Stimulated activated CD8-positive, alpha-beta memory T cell treated with anti-CD3 and anti-CD28 coated beads, Interleukin-15, amount 100 ng/mL, for 1 hour (primary cell): ENCODE measurements around the gene RNF220.
"Not testable (repeated sequence)": the region's sequence is repeated elsewhere in the genome, so short reads cannot be mapped to it uniquely, and the experiment has no call there.

Experiments
- DNase-seq: peaks from one replicate; pipeline ENCODE4 v3.0.0-alpha.2; 2020; ENCODE audit warnings: low read depth

RNF220 gene

DNA sequence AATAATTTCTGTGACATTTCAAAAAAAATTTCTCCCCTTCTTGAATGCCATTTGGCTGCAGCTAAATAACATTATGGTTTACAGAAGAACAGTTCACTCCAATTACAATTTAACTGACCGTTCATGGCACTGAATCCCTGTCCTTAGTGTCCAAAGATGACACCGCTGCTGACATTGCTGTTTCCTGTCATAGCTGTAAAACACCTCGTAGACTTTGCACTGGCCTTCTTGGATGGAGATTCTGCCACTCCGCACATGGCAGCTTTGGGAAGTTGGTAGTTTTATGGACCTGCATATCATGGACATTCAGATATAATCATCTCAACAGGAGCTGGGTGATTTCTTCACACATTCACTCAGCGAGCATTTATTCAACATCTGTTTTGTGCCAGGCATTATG, 274.4 kb downstream of the RNF220 start:
- DNase-seq, result no peak

- no peak for DNase-seq
Observed at GRCh38 chr1:44681905-44682882, 277.1 kb downstream of the RNF220 start.

DNA sequence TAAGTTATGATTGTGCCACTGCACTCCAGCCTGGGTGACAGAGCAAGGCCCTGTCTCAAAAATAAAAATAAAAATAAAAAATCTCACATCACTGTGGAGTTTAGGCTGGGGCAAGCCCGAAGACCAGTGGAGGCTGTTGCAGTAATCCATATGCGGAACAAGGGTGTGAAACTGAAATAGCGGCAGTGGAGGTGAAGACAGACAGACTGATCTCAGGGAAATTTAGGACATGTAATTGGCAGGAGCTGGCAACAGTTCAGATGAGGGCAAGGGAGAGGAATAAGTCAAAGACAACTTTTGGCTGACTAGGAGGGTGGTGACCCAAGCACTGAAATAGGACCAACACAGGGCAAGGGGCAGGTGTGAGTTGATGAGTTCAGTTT, 277.8 kb downstream of the RNF220 start:
- no peak for DNase-seq

GRCh38 chr1:44684525-44684924, 279.5 kb downstream of the RNF220 start:
- DNase-seq, result no peak

- DNase-seq, result no peak
Observed at GRCh38 chr1:44685218-44685617, 280.2 kb downstream of the RNF220 start.

DNA sequence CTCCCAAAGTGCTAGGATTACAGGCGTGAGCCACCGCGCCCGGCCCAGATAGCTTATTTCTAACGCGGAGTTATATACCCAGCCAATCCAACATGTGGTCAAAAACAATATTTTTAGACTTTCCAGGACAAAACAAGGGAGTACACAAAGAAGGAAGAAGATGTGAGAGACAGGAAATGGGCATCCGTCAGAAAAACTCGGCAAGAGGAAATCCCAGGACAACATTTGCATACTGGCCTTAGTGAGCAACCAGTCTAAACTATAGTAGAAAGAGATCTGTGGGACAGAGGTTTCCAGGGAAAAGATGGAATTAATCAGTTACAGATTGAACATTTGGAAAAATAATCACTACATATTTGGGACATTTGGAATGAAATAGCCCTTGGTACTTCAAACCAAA, 280.8 kb downstream of the RNF220 start:
- DNase-seq, result no peak

DNA sequence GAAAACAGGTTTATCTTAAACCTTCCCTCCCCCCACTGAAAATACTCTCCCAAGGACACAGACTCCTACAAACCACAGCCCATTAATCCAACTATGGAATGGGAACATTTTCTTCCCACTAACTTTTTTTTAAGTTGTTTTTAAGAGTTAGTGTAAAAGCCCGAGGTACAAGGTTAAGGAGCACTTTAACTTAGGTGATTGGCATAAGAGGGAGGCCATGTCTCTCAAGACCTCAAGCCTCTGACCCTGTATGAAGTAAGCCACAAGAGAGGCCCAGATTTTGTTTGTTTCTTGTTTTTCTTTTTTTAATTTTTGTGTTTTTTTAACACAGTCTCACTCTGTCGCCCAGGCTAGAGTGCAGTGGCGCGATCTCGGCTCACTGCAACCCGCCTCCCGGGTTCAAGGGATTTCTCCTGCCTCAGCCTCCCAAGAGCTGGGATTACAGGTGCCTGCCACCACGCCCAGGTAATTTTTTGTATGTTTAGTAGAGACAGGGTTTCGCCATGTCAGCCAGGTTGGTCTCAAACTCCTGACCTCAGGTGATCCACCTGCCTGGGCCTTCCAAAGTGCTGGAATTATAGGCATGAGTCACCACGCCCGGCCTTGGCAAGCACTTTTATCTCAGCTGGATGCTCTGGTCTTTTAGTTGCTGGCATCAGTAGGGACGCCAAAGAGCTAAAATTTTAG, 283.8 kb downstream of the RNF220 start:
- DNase-seq, result no peak

- DNase-seq, result no peak
Observed at GRCh38 chr1:44689447-44689765, 284.4 kb downstream of the RNF220 start.

- DNase-seq, result no peak
Observed at GRCh38 chr1:44693159-44693558, 288.1 kb downstream of the RNF220 start.

DNA sequence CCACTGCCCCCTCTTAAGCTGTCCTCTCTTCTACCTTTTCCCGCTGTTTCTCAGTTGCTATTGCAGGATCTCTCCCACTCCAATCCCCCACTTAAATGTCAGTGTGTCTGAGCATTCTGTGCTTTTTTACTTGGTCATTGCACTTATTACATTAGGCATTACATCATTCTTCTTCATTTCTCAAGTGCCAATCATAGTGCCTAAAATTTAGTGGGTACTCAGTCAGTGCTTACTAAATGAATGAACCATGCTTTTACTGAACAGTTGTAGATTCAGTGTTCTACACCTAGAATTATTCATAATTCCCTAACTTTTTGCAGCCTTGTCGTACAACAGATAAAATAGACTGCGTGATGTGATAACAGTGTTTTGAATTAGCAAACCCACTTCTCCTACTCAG, 288.8 kb downstream of the RNF220 start:
- no peak for DNase-seq

DNA sequence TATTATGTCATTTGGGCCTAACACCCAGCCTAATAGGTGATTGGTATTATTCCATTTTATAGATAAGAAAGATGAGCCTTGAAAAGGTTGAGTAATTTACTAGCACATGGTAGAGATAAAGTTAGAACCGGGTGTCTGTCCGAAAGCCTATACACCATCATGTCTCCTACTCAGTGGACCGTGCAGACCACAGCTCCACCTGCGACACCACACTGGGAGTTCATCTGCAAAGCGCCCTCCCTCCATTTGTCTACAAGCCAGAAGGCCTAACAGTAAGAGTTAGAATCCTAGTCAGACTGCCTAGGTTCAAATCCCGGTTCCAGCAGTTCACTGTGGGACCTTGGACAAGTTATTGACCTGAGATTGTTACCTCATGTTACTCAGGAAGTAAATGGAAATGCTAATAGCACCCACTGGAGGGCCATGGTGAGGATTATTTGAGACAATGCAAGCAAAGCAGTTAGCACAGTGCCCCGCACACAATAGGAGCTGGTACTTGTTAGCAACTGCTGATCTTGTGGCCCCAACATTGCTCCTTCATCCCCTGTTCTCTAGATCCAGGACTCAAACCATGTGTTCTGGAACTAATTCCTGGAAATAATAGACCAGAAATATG, 289.9 kb downstream of the RNF220 start:
- DNase-seq, result no peak

GRCh38 chr1:44695671-44696070, 290.6 kb downstream of the RNF220 start:
- DNase-seq, result no peak

- DNase-seq, result no peak
Observed at GRCh38 chr1:44696101-44696500, 291.0 kb downstream of the RNF220 start.

- no peak for DNase-seq
Observed at GRCh38 chr1:44696789-44697345, 291.8 kb downstream of the RNF220 start.

GRCh38 chr1:44698138-44698537, 293.1 kb downstream of the RNF220 start:
- no peak for DNase-seq

DNA sequence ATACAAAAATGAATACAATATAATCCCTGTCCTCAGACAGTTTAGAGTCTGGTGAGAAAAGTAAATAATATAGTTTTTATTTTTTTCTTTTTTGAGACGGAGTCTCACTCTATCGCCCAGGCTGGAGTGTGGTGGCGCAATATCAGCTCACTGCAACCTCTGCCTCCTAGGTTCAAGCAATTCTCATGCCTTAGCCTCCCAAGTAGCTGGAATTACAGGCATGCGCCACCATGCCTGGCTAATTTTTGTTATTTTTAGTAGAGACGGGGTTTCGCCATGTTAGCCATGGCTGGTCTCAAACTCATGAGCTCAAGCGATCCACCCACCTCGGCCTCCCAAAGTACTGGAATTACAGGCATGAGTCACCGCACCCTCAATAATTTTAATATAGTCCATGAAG, 294.3 kb downstream of the RNF220 start:
- not testable (repeated sequence) for DNase-seq

- DNase-seq, result no peak
Observed at GRCh38 chr1:44700573-44700972, 295.5 kb downstream of the RNF220 start.

DNA sequence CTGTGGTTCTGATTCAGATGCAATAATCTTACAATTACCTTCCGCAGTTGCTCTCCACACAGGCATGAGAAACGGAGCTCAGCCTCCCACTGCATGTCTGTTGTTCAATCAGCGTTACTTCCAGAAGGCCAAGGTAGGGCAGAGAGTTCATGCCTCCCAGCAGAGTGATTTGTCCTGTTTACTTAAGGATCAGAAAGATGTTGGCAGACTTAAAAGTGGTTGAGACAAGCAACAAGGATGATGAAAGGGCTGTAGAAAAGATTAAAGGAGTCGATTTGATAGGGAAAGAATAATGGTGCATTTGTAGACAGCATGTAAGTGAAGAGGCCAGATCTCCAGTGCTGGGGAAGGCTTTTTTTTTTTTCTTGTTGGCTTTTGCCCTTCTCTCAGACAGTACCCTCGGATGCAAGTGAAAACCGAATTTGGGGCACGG, 296.1 kb downstream of the RNF220 start:
- no peak for DNase-seq
